NCI-H524 (cell line): ENCODE data around the gene SEMA6D.

Source experiments
- DNase-seq, 2 experiments: peaks; one replicate each; lab custom pipeline; 2025; lab: John Stamatoyannopoulos, UW

The SEMA6D gene

GRCh38 chr15:47743886-47744285, 26.6 kb downstream of the SEMA6D start:
- DNase-seq: no peak

GRCh38 chr15:47744496-47744895, 27.2 kb downstream of the SEMA6D start:
- no peak for DNase-seq

- DNase-seq: no peak
Measured at GRCh38 chr15:47744973-47745372, 27.7 kb downstream of the SEMA6D start.

GRCh38 chr15:47746516-47746915, 29.2 kb downstream of the SEMA6D start:
- peak; percentile 8 to 58 for DNase-seq

- no peak for DNase-seq
Measured at GRCh38 chr15:47750030-47750739, 32.9 kb downstream of the SEMA6D start.

- DNase-seq: no peak
Measured at GRCh38 chr15:47750740-47751262, 33.5 kb downstream of the SEMA6D start.

GRCh38 chr15:47753591-47753990, 36.3 kb downstream of the SEMA6D start:
- no peak for DNase-seq

GRCh38 chr15:47754312-47754711, 37.0 kb downstream of the SEMA6D start:
- no peak for DNase-seq

GRCh38 chr15:47755941-47756340, 38.6 kb downstream of the SEMA6D start:
- DNase-seq: no peak

- DNase-seq: no peak
Measured at GRCh38 chr15:47756872-47757271, 39.6 kb downstream of the SEMA6D start.

- no peak for DNase-seq
Measured at GRCh38 chr15:47757331-47757730, 40.0 kb downstream of the SEMA6D start.

- peak in 1 of 2 experiments; percentile 34 for DNase-seq
Measured at GRCh38 chr15:47762621-47763020, 45.3 kb downstream of the SEMA6D start.

GRCh38 chr15:47764666-47765065, 47.4 kb downstream of the SEMA6D start:
- DNase-seq: no peak

- no peak for DNase-seq
Measured at GRCh38 chr15:47766406-47766805, 49.1 kb downstream of the SEMA6D start.

- no peak for DNase-seq
Measured at GRCh38 chr15:47767035-47767434, 49.7 kb downstream of the SEMA6D start.

GRCh38 chr15:47768735-47769134, 51.4 kb downstream of the SEMA6D start:
- DNase-seq: no peak

- DNase-seq: no peak
Measured at GRCh38 chr15:47769166-47769565, 51.9 kb downstream of the SEMA6D start.

GRCh38 chr15:47773143-47773542, 55.8 kb downstream of the SEMA6D start:
- no peak for DNase-seq

- no peak for DNase-seq
Measured at GRCh38 chr15:47778263-47778770, 61.0 kb downstream of the SEMA6D start.

GRCh38 chr15:47780971-47781370, 63.7 kb downstream of the SEMA6D start:
- DNase-seq: no peak

GRCh38 chr15:47781527-47781926, 64.2 kb downstream of the SEMA6D start:
- DNase-seq: no peak

GRCh38 chr15:47784820-47785219, 67.5 kb downstream of the SEMA6D start:
- no peak for DNase-seq

- DNase-seq: no peak
Measured at GRCh38 chr15:47786371-47786770, 69.1 kb downstream of the SEMA6D start.

- DNase-seq: peak in 1 of 2 experiments; percentile 16
Measured at GRCh38 chr15:47787875-47788274, 70.6 kb downstream of the SEMA6D start.
